Natural killer cell (primary cell): Measurements from ENCODE around the gene CKMT2. TPM values are rescaled to one million over a fixed set of nuclear protein-coding genes. Genes with fewer than 3 reads are reported as not detected.

Source experiments
- ATAC-seq, 3 donors: fragments of 150-1000 bp in 2 of 3; fragments of 200-7000 bp in 1 of 3; cut with Tn5 transposase; 1 replicate in 1 of 3; 2 replicates in 2 of 3; pipeline ENCODE4 v1.10.0; 2021; ENCODE audit warnings: mild to moderate bottlenecking in 2 of 3, moderate library complexity in 2 of 3
- DNase-seq, 2 donors: peaks; one replicate each; pipeline versions ENCODE4 v3.0.0 to v3.0.0-alpha.2; 2013 to 2021; ENCODE audit warnings: mixed read lengths in 1 of 2
- H3K27ac ChIP-seq: one replicate; pipeline ENCODE4 v1.5.1; 2013; ENCODE audit warnings: mild to moderate bottlenecking, low read length
- H3K27me3 ChIP-seq: one replicate; pipeline ENCODE4 v1.6.1; 2013; ENCODE audit warnings: low read length; ENCODE audit not compliant: control insufficient read depth, insufficient read depth
- H3K36me3 ChIP-seq: one replicate; pipeline ENCODE4 v1.6.1; 2013; ENCODE audit warnings: low read length; ENCODE audit not compliant: control insufficient read depth, insufficient read depth
- H3K4me1 ChIP-seq: one replicate; pipeline ENCODE4 v1.6.1; 2013; ENCODE audit warnings: low read length; ENCODE audit not compliant: control insufficient read depth, insufficient read depth
- H3K4me3 ChIP-seq: one replicate; pipeline ENCODE4 v1.5.1; 2013; ENCODE audit warnings: low read length
- H3K9me3 ChIP-seq: one replicate; pipeline ENCODE4 v1.6.1; 2013; ENCODE audit warnings: low read length; ENCODE audit not compliant: control insufficient read depth, insufficient read depth
- H3K27ac Mint-ChIP-seq, 2 donors: one replicate each; pipeline ENCODE4 v1.8.0; 2022; ENCODE audit warnings: mild to moderate bottlenecking in 2 of 2, mixed read lengths in 2 of 2, moderate library complexity in 1 of 2
- H3K27me3 Mint-ChIP-seq, 2 donors: one replicate each; pipeline ENCODE4 v1.8.0; 2022; ENCODE audit warnings: low read depth in 2 of 2, mixed read lengths in 2 of 2
- H3K36me3 Mint-ChIP-seq: one replicate; pipeline ENCODE4 v1.8.0; 2022; ENCODE audit warnings: mixed read lengths
- H3K4me1 Mint-ChIP-seq, 2 donors: one replicate each; pipeline ENCODE4 v1.8.0; 2022; ENCODE audit warnings: mixed read lengths in 2 of 2
- H3K4me3 Mint-ChIP-seq: one replicate; pipeline ENCODE4 v1.8.0; 2022; ENCODE audit warnings: mild to moderate bottlenecking, moderate library complexity, mixed read lengths
- H3K9me3 Mint-ChIP-seq, 2 donors: one replicate each; pipeline ENCODE4 v1.8.0; 2022; ENCODE audit warnings: mixed read lengths in 2 of 2
- WGBS: methylation state at CpG from one replicate; pipeline ENCODE4 v1.1.7; 2013; ENCODE audit warnings: missing lambda C conversion rate; ENCODE audit not compliant: insufficient coverage; 5-methylcytosine and 5-hydroxymethylcytosine counted together
- intact Hi-C: fragments of 100-400 bp; cut with micrococcal nuclease; formaldehyde crosslinking; loops from one replicate; pipeline ENCODE4 v1.14.2; 2022
- total RNA-seq, 4 donors: library from RNA; stranded (reverse); fragments of 120-200 nt in 1 of 4; gene quantifications; one replicate each; pipeline versions ENCODE4 v1.2.3 to v1.2.4, GENCODE V29; 2013 to 2022
- TF ChIP-seq, protein P1 (sequence below): fragments of 200-600 bp; IDR thresholded peaks from one replicate; pipeline ENCODE4 v1.8.0; 2022; ENCODE audit warnings: antibody characterized with exemption

CKMT2 gene
- total RNA-seq, 3 donors from 2014 or later (not counting 1 experiment from before 2014, with no cell fraction given) = not detected

DNA sequence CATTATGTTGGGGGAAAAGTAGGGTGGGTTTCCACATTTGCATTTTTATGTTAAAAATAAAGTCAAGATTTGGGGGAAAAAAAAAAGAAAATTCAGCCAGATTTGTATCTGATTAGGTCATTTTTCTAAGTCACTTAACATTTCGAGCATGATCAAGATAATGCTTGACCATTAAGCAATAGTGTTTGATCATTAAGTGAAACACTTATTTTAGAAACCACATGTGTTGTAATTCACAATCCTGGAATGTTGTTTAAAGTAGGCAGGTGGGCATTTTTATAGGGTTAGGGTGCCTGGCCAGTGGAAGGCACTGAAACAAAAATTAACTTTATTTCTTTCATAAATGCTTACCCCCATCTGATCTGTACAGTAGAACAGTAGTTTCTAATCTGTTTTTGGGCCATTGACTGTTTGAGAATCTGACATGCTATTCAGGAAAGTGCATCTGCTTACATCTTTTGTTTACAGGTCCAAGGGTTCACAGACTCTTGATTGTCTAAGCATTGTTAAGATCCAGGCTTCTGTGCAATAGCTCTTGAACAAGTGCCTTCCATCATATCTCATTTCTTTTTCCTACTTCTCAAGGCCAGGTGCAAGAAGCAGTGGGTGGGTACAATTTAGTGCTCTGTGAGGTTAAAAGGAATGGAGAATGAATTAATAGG is 77.4 kb downstream of the CKMT2 start:
- intact Hi-C loops = no loop called here
- no peak for DNase-seq
- ATAC-seq = no peak
- Histone ChIP-seq H3K4me1 (no peaks in the 10 kb centered on the region), H3K36me3 (peaks cover 39% of the 10 kb centered on the region), H3K27ac (no peak overlapping the region), H3K27me3 (no peaks in the 10 kb centered on the region), H3K9me3 (no peaks in the 10 kb centered on the region), H3K4me3 (no peak overlapping the region)
- TF ChIP-seq, protein P1, sequence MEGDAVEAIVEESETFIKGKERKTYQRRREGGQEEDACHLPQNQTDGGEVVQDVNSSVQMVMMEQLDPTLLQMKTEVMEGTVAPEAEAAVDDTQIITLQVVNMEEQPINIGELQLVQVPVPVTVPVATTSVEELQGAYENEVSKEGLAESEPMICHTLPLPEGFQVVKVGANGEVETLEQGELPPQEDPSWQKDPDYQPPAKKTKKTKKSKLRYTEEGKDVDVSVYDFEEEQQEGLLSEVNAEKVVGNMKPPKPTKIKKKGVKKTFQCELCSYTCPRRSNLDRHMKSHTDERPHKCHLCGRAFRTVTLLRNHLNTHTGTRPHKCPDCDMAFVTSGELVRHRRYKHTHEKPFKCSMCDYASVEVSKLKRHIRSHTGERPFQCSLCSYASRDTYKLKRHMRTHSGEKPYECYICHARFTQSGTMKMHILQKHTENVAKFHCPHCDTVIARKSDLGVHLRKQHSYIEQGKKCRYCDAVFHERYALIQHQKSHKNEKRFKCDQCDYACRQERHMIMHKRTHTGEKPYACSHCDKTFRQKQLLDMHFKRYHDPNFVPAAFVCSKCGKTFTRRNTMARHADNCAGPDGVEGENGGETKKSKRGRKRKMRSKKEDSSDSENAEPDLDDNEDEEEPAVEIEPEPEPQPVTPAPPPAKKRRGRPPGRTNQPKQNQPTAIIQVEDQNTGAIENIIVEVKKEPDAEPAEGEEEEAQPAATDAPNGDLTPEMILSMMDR = no peak
- Mint-ChIP-seq H3K9me3 (no peaks in the 10 kb centered on the region), H3K27ac (no peak overlapping the region), H3K36me3 (no peaks in the 10 kb centered on the region), H3K4me3 (no peak overlapping the region), H3K27me3 (no peaks in the 10 kb centered on the region), H3K4me1 (no peaks in the 10 kb centered on the region)
- 100% methylated on average over 1 of the region's 1 CpG for WGBS

DNA sequence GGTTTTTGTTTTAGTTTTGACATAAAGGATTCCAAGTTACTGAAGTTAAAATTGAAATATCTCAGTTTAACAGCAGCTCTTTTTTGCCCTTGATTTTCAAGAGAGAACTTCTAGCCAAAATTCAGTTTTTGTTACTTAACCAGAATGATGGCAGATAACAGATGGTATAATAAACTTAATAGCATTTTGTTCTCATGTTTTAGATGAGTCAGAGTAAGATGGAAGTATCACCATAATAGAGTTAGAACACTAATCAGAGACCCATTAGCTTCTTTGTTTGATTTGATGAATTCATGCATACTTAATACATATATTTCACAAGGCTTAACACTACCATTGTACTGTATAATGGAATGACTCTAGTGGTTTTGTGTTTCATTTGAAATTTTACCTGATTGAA is 80.2 kb downstream of the CKMT2 start:
- Mint-ChIP-seq H3K9me3 (peaks cover 0 to 2% of the 10 kb centered on the region in 2 donors), H3K4me3 (no peak overlapping the region), H3K27me3 (no peaks in the 10 kb centered on the region), H3K36me3 (no peaks in the 10 kb centered on the region), H3K27ac (no peak overlapping the region), H3K4me1 (no peaks in the 10 kb centered on the region)
- Histone ChIP-seq H3K36me3 (peaks cover 39% of the 10 kb centered on the region), H3K9me3 (no peaks in the 10 kb centered on the region), H3K27me3 (no peaks in the 10 kb centered on the region), H3K27ac (no peak overlapping the region), H3K4me1 (no peaks in the 10 kb centered on the region), H3K4me3 (no peak overlapping the region)
- no peak for ATAC-seq
- TF ChIP-seq, protein P1 = no peak
- intact Hi-C loops = no loop called here
- DNase-seq = no peak

DNA sequence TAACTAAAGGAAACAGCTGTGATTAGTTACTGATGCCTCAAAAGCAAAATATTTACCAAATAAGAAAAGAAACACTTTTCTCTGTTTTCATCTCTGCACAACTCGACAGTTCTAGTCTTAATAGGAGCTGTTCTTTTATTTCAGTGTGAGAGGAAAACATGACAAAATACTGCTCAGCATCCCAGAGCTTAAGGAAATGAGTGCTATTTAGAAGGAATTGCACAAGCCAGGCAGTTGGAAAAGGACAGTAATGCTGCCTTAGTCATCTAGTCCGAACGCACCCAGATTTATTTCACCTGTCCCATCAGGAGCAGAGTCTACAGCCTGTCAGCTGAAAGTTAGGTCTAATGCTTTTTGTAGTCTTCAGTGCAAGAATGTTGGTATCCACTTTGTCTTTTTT is 80.6 kb downstream of the CKMT2 start:
- H3K4me3 ChIP-seq = no peak overlapping the region
- no peaks in the 10 kb centered on the region for H3K4me1 ChIP-seq
- H3K4me1 Mint-ChIP-seq = no peaks in the 10 kb centered on the region
- 95% methylated on average over 3 of the region's 3 CpGs for WGBS
- DNase-seq = no peak
- H3K4me3 Mint-ChIP-seq = no peak overlapping the region
- H3K36me3 ChIP-seq = peaks cover 39% of the 10 kb centered on the region
- H3K36me3 Mint-ChIP-seq = no peaks in the 10 kb centered on the region
- TF ChIP-seq, protein P1 = no peak
- H3K27me3 ChIP-seq = no peaks in the 10 kb centered on the region
- H3K9me3 Mint-ChIP-seq = peaks cover 0 to 2% of the 10 kb centered on the region in 2 donors
- no peak overlapping the region for H3K27ac Mint-ChIP-seq
- ATAC-seq = no peak
- H3K27ac ChIP-seq = no peak overlapping the region
- no peaks in the 10 kb centered on the region for H3K27me3 Mint-ChIP-seq
- intact Hi-C loops = no loop called here
- no peaks in the 10 kb centered on the region for H3K9me3 ChIP-seq

DNA sequence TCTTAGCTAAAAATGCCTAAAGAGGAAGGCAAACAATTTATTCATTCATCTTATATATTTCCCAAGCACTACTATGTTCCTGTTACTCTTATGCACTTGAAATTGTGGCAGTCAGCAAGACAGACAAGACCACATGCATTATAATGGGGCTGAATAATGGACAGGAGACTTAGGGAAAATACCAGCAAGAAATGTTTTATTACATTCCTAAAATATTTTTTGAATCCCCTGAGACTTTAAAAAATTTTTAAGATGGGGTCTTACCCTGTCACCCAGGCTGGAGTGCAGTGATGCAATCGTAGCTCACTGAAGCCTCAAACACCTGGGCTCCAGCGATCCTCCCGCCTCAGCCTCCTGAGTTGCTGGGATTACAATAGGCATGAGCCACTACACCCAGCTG is 81.5 kb downstream of the CKMT2 start:
- Mint-ChIP-seq H3K27me3 (no peaks in the 10 kb centered on the region), H3K4me1 (no peaks in the 10 kb centered on the region), H3K27ac (no peak overlapping the region), H3K9me3 (peaks cover 0 to 2% of the 10 kb centered on the region in 2 donors), H3K36me3 (no peaks in the 10 kb centered on the region), H3K4me3 (no peak overlapping the region)
- H3K4me3 ChIP-seq = no peak overlapping the region
- no peaks in the 10 kb centered on the region for H3K9me3 ChIP-seq
- no peak for ATAC-seq
- no peaks in the 10 kb centered on the region for H3K27me3 ChIP-seq
- intact Hi-C loops = no loop called here
- peaks cover 32% of the 10 kb centered on the region for H3K36me3 ChIP-seq
- H3K4me1 ChIP-seq = no peaks in the 10 kb centered on the region
- DNase-seq = no peak
- H3K27ac ChIP-seq = no peak overlapping the region
- WGBS = 95% methylated on average over 3 of the region's 3 CpGs
- TF ChIP-seq, protein P1 = no peak
